Nephron progenitor cell (in vitro differentiated cells): Measurements from ENCODE around the gene BBX.

ENCODE experiments used
- DNase-seq: peaks from one replicate; pipeline ENCODE4 v3.0.0; 2021
- H3K27ac Mint-ChIP-seq: 2 replicates; pipeline ENCODE4 v1.8.0; 2021; ENCODE audit warnings: mild to moderate bottlenecking, moderate library complexity, mixed read lengths
- H3K27me3 Mint-ChIP-seq: 2 replicates; pipeline ENCODE4 v1.8.0; 2021; ENCODE audit warnings: mild to moderate bottlenecking, low read depth, mixed read lengths; ENCODE audit not compliant: poor library complexity
- H3K36me3 Mint-ChIP-seq: 2 replicates; pipeline ENCODE4 v1.8.0; 2021; ENCODE audit warnings: low read depth, mixed read lengths
- H3K4me1 Mint-ChIP-seq: 2 replicates; pipeline ENCODE4 v1.8.0; 2021; ENCODE audit warnings: mixed read lengths
- H3K4me3 Mint-ChIP-seq: 2 replicates; pipeline ENCODE4 v1.8.0; 2021; ENCODE audit warnings: mild to moderate bottlenecking, moderate library complexity, mixed read lengths
- H3K9me3 Mint-ChIP-seq: 2 replicates; pipeline ENCODE4 v1.8.0; 2021; ENCODE audit warnings: mild to moderate bottlenecking, moderate library complexity, mixed read lengths
- CTCF ChIP-seq: fragments of 200-600 bp; sonication (generic); IDR thresholded peaks from 2 replicates; pipeline ENCODE4 v1.5.0; 2021; ENCODE audit warnings: antibody characterized with exemption

The BBX gene

GRCh38 chr3:107604057-107604822 is 81.5 kb downstream of the BBX start:
- Mint-ChIP-seq H3K9me3 (peaks cover 62% of the 10 kb centered on the region), H3K27me3 (peaks cover 3% of the 10 kb centered on the region), H3K4me1 (peaks cover 28% of the 10 kb centered on the region), H3K27ac (peak overlapping the region; percentile 21), H3K36me3 (peaks cover 81% of the 10 kb centered on the region), H3K4me3 (no peak overlapping the region)
- no peak for TF ChIP-seq CTCF
- no peak for DNase-seq

- Mint-ChIP-seq H3K4me3 (no peak overlapping the region), H3K9me3 (peaks cover 64% of the 10 kb centered on the region), H3K4me1 (no peaks in the 10 kb centered on the region), H3K27ac (no peak overlapping the region), H3K36me3 (peaks cover 78% of the 10 kb centered on the region), H3K27me3 (peaks cover under 1% of the 10 kb centered on the region)
- no peak for TF ChIP-seq CTCF
- DNase-seq = no peak
These were observed 89.2 kb downstream of the BBX start for GRCh38 chr3:107611775-107612469.

- Mint-ChIP-seq H3K27ac (peak overlapping the region; percentile 30), H3K27me3 (no peaks in the 10 kb centered on the region), H3K4me1 (no peaks in the 10 kb centered on the region), H3K9me3 (peaks cover 63% of the 10 kb centered on the region), H3K36me3 (peaks cover 78% of the 10 kb centered on the region), H3K4me3 (no peak overlapping the region)
- no peak for TF ChIP-seq CTCF
- no peak for DNase-seq
These were observed 89.9 kb downstream of the BBX start for GRCh38 chr3:107612664-107613084.

- Mint-ChIP-seq H3K4me3 (no peak overlapping the region), H3K9me3 (peaks cover 20% of the 10 kb centered on the region), H3K4me1 (peaks cover 45% of the 10 kb centered on the region), H3K36me3 (peaks cover 29% of the 10 kb centered on the region), H3K27me3 (no peaks in the 10 kb centered on the region), H3K27ac (peak overlapping the region; percentile 3)
- no peak for DNase-seq
- TF ChIP-seq CTCF = no peak
These were observed 96.8 kb downstream of the BBX start for GRCh38 chr3:107619549-107619948.

- H3K27me3 Mint-ChIP-seq = no peaks in the 10 kb centered on the region
- H3K27ac Mint-ChIP-seq = no peak overlapping the region
- H3K9me3 Mint-ChIP-seq = peaks cover 20% of the 10 kb centered on the region
- H3K4me1 Mint-ChIP-seq = peaks cover 45% of the 10 kb centered on the region
- peaks cover 26% of the 10 kb centered on the region for H3K36me3 Mint-ChIP-seq
- no peak overlapping the region for H3K4me3 Mint-ChIP-seq
- TF ChIP-seq CTCF = no peak
- no peak for DNase-seq
These were observed 97.8 kb downstream of the BBX start for GRCh38 chr3:107620534-107620933.
